ENCODE data around the gene RANBP17.

- TF ChIP-seq, protein P1, sequence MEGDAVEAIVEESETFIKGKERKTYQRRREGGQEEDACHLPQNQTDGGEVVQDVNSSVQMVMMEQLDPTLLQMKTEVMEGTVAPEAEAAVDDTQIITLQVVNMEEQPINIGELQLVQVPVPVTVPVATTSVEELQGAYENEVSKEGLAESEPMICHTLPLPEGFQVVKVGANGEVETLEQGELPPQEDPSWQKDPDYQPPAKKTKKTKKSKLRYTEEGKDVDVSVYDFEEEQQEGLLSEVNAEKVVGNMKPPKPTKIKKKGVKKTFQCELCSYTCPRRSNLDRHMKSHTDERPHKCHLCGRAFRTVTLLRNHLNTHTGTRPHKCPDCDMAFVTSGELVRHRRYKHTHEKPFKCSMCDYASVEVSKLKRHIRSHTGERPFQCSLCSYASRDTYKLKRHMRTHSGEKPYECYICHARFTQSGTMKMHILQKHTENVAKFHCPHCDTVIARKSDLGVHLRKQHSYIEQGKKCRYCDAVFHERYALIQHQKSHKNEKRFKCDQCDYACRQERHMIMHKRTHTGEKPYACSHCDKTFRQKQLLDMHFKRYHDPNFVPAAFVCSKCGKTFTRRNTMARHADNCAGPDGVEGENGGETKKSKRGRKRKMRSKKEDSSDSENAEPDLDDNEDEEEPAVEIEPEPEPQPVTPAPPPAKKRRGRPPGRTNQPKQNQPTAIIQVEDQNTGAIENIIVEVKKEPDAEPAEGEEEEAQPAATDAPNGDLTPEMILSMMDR (conservative IDR thresholded peaks at IDR 0.05), result no peak
- TF ChIP-seq EZH2 (IDR thresholded peaks at IDR 0.05; ENCODE audit: low read depth), result no peak
These were observed 76.1 kb downstream of the RANBP17 start for GRCh38 chr5:170937914-170938313.

Data from PC-9 (cell line).